Ovary (tissue), 9 donors: Measurements from ENCODE around the gene TNNC1. TPM values are rescaled to one million over a fixed set of nuclear protein-coding genes. Genes with fewer than 3 reads are reported as not detected.
A peak's percentile ranks its signal among the peaks of the same experiment; 100 is the strongest.

Experiments
- DNase-seq, 5 donors: peaks; one replicate each; pipeline ENCODE4 v3.0.0-alpha.2; 2019 to 2020
- H3K27ac ChIP-seq, 2 donors: fragments of 200-600 bp; one replicate each; pipeline versions ENCODE4 v1.5.1 to v1.8.0; 2019 to 2022
- H3K27me3 ChIP-seq: fragments of 200-600 bp; one replicate; pipeline ENCODE4 v1.8.0; 2022
- H3K36me3 ChIP-seq: fragments of 200-600 bp; sonication (generic); one replicate; pipeline ENCODE4 v1.5.1; 2019
- H3K4me1 ChIP-seq: one replicate; pipeline ENCODE4 v1.8.1; 2013; ENCODE audit warnings: mild to moderate bottlenecking, moderate library complexity; ENCODE audit not compliant: insufficient read depth
- H3K4me3 ChIP-seq: fragments of 200-600 bp; sonication (generic); one replicate; pipeline ENCODE4 v1.5.1; 2017
- H3K9me3 ChIP-seq, 2 donors: fragments of 200-600 bp in 1 of 2; sonication (generic) in 1 of 2; one replicate each; pipeline versions ENCODE4 v1.5.1 to v1.8.1; 2013 to 2019; ENCODE audit warnings: mild to moderate bottlenecking in 1 of 2, moderate library complexity in 1 of 2
- EP300 ChIP-seq: sonication (generic); formaldehyde crosslinking; IDR thresholded peaks from one replicate; pipeline ENCODE4 v1.6.1; 2017; ENCODE audit warnings: antibody characterized with exemption
- POLR2A ChIP-seq: fragments of 450-650 bp; IDR thresholded peaks from one replicate; pipeline ENCODE4 v1.6.1; 2017; ENCODE audit warnings: antibody characterized with exemption, mild to moderate bottlenecking, moderate library complexity
- WGBS, 3 donors: extraction: QIAGEN DNeasy Blood & Tissue Kit in 1 of 3; methylation state at CpG; one replicate each; pipeline versions ENCODE4 v1.1.5 to v1.1.7; 2013 to 2017; 5-methylcytosine and 5-hydroxymethylcytosine counted together
- intact Hi-C, 4 donors: fragments of 100-400 bp; cut with DNase I; formaldehyde crosslinking; loops; one replicate each; pipeline versions ENCODE4 v1.11.0 to v1.15.1; 2022 to 2023
- polyA plus RNA-seq, 2 donors: library from polyadenylated mRNA; stranded (reverse); fragments of 200-250 nt in 1 of 2; fragments of 350-450 nt in 1 of 2; fragmentation: Illumina TruSeq in 1 of 2; extraction: RNeasy Lipid Tissue Mini Kit (QIAGEN cat#74804) in 1 of 2; gene quantifications; one replicate each; pipeline ENCODE4 v1.2.3, GENCODE V29; 2013 to 2014
- total RNA-seq, 7 donors: library from RNA; depleted of rRNA in 2 of 7; stranded (reverse); fragments of >200 nt in 2 of 7; fragmentation: NEBNext Ultra II Directional in 3 of 7; extraction: Animal tissue kit (Norgen Biotek cat#: 25700) in 3 of 7; gene quantifications; one replicate each; pipeline versions ENCODE4 v1.1.0 to v1.2.4, GENCODE V29; 2016 to 2023
- TF ChIP-seq, protein P1 (sequence below), 3 donors: fragments of 450-650 bp in 2 of 3; fragments of 200-600 bp in 1 of 3; IDR thresholded peaks; one replicate each; pipeline versions ENCODE4 v1.5.1 to v1.8.0; 2016 to 2022; ENCODE audit warnings: antibody characterized with exemption in 3 of 3, mild to moderate bottlenecking in 1 of 3
- donor health status: DM: no; HTN: no; CAD: no; lungs with moderate emphysema.
- donor health status: DM: no; HTN: no; CAD: no.
- donor health status: Bipolar disorder and iron deficiency.
- donor health status: DM: yes; HTN: yes; CAD: no.
- donor health status: DM: no; HTN: no; CAD: no.
- donor health status: DM: yes; HTN: yes; CAD: no.

TNNC1 gene
- total and polyA plus RNA-seq, 9 donors: 0.31 to 2.3 (median 1.0) TPM

- Histone ChIP-seq H3K9me3 (no peaks in the 10 kb centered on the region), H3K4me3 (no peak overlapping the region), H3K27ac (no peak overlapping the region), H3K36me3 (no peaks in the 10 kb centered on the region), H3K27me3 (no peaks in the 10 kb centered on the region), H3K4me1 (peaks cover 10% of the 10 kb centered on the region)
- WGBS, 3 donors: 77 to 81% (median 78%) methylated on average over 4 of the region's 4 CpGs
- DNase-seq: peak in 1 of 5 donors; percentile 23
- intact Hi-C loops: loop anchor here in 1 of 4 donors (10.0 kb wide), 1 partner anchor 502 kb away; no protein-coding TSS in a partner anchor
- TF ChIP-seq EP300 (no peak), POLR2A (no peak)
- TF ChIP-seq, protein P1, sequence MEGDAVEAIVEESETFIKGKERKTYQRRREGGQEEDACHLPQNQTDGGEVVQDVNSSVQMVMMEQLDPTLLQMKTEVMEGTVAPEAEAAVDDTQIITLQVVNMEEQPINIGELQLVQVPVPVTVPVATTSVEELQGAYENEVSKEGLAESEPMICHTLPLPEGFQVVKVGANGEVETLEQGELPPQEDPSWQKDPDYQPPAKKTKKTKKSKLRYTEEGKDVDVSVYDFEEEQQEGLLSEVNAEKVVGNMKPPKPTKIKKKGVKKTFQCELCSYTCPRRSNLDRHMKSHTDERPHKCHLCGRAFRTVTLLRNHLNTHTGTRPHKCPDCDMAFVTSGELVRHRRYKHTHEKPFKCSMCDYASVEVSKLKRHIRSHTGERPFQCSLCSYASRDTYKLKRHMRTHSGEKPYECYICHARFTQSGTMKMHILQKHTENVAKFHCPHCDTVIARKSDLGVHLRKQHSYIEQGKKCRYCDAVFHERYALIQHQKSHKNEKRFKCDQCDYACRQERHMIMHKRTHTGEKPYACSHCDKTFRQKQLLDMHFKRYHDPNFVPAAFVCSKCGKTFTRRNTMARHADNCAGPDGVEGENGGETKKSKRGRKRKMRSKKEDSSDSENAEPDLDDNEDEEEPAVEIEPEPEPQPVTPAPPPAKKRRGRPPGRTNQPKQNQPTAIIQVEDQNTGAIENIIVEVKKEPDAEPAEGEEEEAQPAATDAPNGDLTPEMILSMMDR (IDR thresholded peaks at IDR 0.05): no peak
Observed at GRCh38 chr3:52432691-52433141, 21.1 kb downstream of the TNNC1 start.

DNA sequence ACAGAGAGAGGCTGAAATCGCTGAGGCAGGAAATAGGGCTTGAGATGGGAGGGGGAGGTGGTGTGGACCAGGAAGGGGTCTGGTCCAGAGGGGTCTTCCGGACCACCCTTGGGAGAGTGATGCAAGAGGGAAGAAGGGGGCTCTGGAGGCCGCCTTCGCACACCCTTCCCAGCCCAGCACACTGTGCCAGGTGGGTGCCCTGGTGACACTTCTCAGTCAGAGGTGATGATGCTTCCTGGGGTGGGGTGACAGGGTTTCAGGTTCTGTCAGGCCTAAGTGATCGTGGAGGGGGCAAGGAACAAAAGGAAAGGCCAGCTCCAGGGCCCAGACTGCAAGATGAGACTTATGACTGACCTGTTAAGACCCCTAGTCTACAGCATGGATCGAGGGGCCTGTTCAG, 21.6 kb downstream of the TNNC1 start:
- intact Hi-C loops: loop anchor here in 1 of 4 donors (10.0 kb wide), 1 partner anchor 503 kb away; no protein-coding TSS in a partner anchor
- no peak overlapping the region for H3K27ac ChIP-seq
- no peaks in the 10 kb centered on the region for H3K36me3 ChIP-seq
- no peaks in the 10 kb centered on the region for H3K9me3 ChIP-seq
- no peaks in the 10 kb centered on the region for H3K27me3 ChIP-seq
- DNase-seq: peak in 1 of 5 donors; percentile 12
- TF ChIP-seq, protein P1 (IDR thresholded peaks at IDR 0.05): no peak
- TF ChIP-seq EP300 (no peak), POLR2A (no peak)
- peaks cover 10% of the 10 kb centered on the region for H3K4me1 ChIP-seq
- WGBS, 3 donors: 88 to 92% (median 89%) methylated on average over 6 of the region's 6 CpGs
- H3K4me3 ChIP-seq: no peak overlapping the region

DNA sequence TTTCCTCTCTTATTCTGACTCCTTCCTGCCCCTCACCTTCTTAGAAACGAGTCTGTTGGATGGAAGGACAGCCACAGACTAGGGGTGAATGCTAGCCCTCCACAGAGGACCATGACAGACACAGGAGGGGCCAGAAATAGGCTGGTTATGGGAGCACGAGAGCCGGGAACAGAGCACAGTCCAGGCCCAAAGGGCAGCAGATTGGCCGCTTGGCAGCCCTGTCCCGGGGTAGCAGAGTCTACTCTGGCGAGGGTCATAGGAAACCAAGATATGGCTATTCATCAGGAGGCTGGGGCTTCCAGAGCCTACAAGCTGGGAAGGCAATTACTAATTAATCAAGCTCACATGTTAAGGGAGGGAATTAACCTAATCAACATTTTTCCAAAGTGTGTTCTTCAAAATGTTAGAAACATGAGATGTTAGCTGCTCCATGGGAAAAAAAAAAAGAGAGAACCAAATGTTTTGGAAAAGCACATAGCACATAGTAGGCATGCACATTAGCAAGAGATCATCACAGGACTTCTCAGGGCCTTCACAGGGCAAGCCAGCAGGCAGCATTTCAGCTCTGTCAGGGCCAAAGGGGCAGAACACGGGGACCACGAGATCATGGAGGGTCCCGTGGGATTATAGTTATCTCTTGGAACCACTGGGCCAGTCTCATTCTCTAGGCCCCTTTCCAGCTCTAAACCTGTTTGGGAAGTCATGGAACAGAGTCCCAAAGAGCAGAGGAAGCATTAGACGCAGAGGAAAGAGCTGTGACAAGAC, 22.2 kb downstream of the TNNC1 start:
- no peaks in the 10 kb centered on the region for H3K36me3 ChIP-seq
- 74 to 78% (median 75%) methylated on average over 10 of the region's 10 CpGs for WGBS, 3 donors
- peaks cover 8% of the 10 kb centered on the region for H3K4me1 ChIP-seq
- intact Hi-C loops: loop anchor here in 1 of 4 donors (10.0 kb wide), 1 partner anchor 503 kb away; no protein-coding TSS in a partner anchor
- H3K4me3 ChIP-seq: no peak overlapping the region
- DNase-seq: peak in 3 of 5 donors; percentile 9 to 34 (median 13)
- H3K27me3 ChIP-seq: no peaks in the 10 kb centered on the region
- H3K27ac ChIP-seq: no peak overlapping the region
- H3K9me3 ChIP-seq: no peaks in the 10 kb centered on the region
- TF ChIP-seq, protein P1 (IDR thresholded peaks at IDR 0.05): no peak
- TF ChIP-seq EP300 (no peak), POLR2A (no peak)

DNA sequence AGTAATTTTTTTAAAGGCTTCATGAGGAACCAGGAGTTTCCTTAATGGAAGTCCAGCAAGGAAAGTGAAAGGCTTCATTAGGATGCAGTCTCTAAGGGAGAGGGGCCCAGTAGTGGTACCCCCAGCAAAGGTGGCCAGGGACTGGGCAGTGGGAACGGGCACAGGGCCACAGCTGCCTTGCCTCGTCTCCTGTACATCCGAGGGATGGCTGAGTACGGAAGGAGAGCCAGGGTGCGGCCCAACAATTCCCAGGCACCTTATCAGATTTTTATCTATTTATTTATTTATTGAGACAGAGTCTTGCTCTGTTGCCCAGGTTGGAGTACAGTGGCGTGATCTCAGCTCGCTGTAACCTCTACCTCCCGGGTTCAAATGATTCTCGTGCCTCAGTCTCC, 23.4 kb downstream of the TNNC1 start:
- DNase-seq: peak in 1 of 5 donors; percentile 11
- peaks cover 6% of the 10 kb centered on the region for H3K4me1 ChIP-seq
- 93% methylated on average over 9 of the region's 9 CpGs for WGBS, 3 donors
- intact Hi-C loops: loop anchor here in 1 of 4 donors (10.0 kb wide), 1 partner anchor 504 kb away; no protein-coding TSS in a partner anchor
- no peak overlapping the region for H3K27ac ChIP-seq
- no peak overlapping the region for H3K4me3 ChIP-seq
- H3K9me3 ChIP-seq: no peaks in the 10 kb centered on the region
- TF ChIP-seq, protein P1 (IDR thresholded peaks at IDR 0.05): no peak
- TF ChIP-seq POLR2A (no peak), EP300 (no peak)
- H3K36me3 ChIP-seq: no peaks in the 10 kb centered on the region
- H3K27me3 ChIP-seq: no peaks in the 10 kb centered on the region
